Adrenal gland (tissue), 12 donors: Measurements from ENCODE around the gene LAMA2. TPM values are rescaled to one million over a fixed set of nuclear protein-coding genes. Genes with fewer than 3 reads are reported as not detected.

Source experiments
- DNase-seq, 7 donors: peaks; one replicate each; pipeline ENCODE4 v3.0.0-alpha.2; 2019 to 2020
- H3K27ac ChIP-seq, 5 donors: fragments of 200-600 bp; sonication (generic) in 4 of 5; 1 replicate in 3 of 5; 2 replicates in 2 of 5; pipeline versions ENCODE4 v1.5.1 to v1.8.0; 2016 to 2020; ENCODE audit warnings: mild to moderate bottlenecking in 1 of 5
- H3K27me3 ChIP-seq: fragments of 200-600 bp; 2 replicates; pipeline ENCODE4 v1.8.0; 2021
- H3K36me3 ChIP-seq, 2 donors: fragments of 200-600 bp; replicated peaks in 1 of 2; 1 replicate in 1 of 2; 2 replicates in 1 of 2; pipeline versions ENCODE4 v1.5.1 to v1.8.0; 2018 to 2022
- H3K4me1 ChIP-seq, 2 donors: fragments of 200-600 bp; replicated peaks in 1 of 2; 1 replicate in 1 of 2; 2 replicates in 1 of 2; pipeline versions ENCODE4 v1.5.1 to v1.8.0; 2018 to 2021
- H3K4me3 ChIP-seq, 4 donors: fragments of 200-600 bp; sonication (generic) in 3 of 4; one replicate each; pipeline ENCODE4 v1.5.1; 2016 to 2018
- H3K9me3 ChIP-seq, 3 donors: fragments of 200-600 bp; sonication (generic) in 1 of 3; replicated peaks in 1 of 3; 1 replicate in 2 of 3; 2 replicates in 1 of 3; pipeline versions ENCODE4 v1.5.1 to v1.8.0; 2016 to 2021
- POLR2A ChIP-seq, 2 donors: fragments of 450-650 bp; IDR thresholded peaks; one replicate each; pipeline ENCODE4 v1.6.1; 2017; ENCODE audit warnings: antibody characterized with exemption in 2 of 2, mild to moderate bottlenecking in 2 of 2, moderate library complexity in 1 of 2
- WGBS, 4 donors: extraction: QIAGEN DNeasy Blood & Tissue Kit in 2 of 4; methylation state at CpG; one replicate each; pipeline versions ENCODE4 v1.1.5 to v1.1.7; 2013 to 2017; 5-methylcytosine and 5-hydroxymethylcytosine counted together
- intact Hi-C, 2 donors: fragments of 100-400 bp; cut with DNase I; formaldehyde crosslinking; loops; one replicate each; pipeline versions ENCODE4 v1.14.1 to v1.15.0; 2022 to 2023
- polyA plus RNA-seq, 3 donors: library from polyadenylated mRNA; stranded (reverse); fragments of 200-250 nt in 2 of 3; fragments of 350-450 nt in 1 of 3; fragmentation: Illumina TruSeq in 1 of 3; extraction: RNeasy Lipid Tissue Mini Kit (QIAGEN cat#74804) in 1 of 3; gene quantifications; one replicate each; pipeline ENCODE4 v1.2.3, GENCODE V29; 2013 to 2014
- total RNA-seq, 9 donors: library from RNA; depleted of rRNA in 4 of 9; stranded (reverse); fragments of >200 nt in 4 of 9; fragments of 120-200 nt in 1 of 9; fragmentation: NEBNext Ultra II Directional in 1 of 9; extraction: Animal tissue kit (Norgen Biotek cat#: 25700) in 1 of 9; gene quantifications; one replicate each; pipeline versions ENCODE4 v1.1.0 to v1.2.4, GENCODE V29; 2013 to 2023
- TF ChIP-seq, protein P1 (sequence below), 6 experiments: fragments of 450-650 bp in 4 of 6; fragments of 200-600 bp in 2 of 6; sonication (generic) in 1 of 6; IDR thresholded peaks; 1 replicate in 5 of 6; 2 replicates in 1 of 6; pipeline versions ENCODE4 v1.5.1 to v1.8.0; 2016 to 2021; ENCODE audit warnings: antibody characterized with exemption in 6 of 6, mild to moderate bottlenecking in 2 of 6, moderate library complexity in 1 of 6
- donor health status: healthy with polysubstance abuse.
- donor health status: Bipolar disorder and iron deficiency.
- donor health status: DM: yes; HTN: yes; CAD: no.
- donor health status: DM: no; HTN: no; CAD: no.
- donor health status: DM: no; HTN: no; CAD: no.
- donor health status: DM: yes; HTN: yes; CAD: no.

Gene LAMA2
- total and polyA plus RNA-seq, 12 donors, result 5.8 to 105 (median 38.9) TPM

DNA sequence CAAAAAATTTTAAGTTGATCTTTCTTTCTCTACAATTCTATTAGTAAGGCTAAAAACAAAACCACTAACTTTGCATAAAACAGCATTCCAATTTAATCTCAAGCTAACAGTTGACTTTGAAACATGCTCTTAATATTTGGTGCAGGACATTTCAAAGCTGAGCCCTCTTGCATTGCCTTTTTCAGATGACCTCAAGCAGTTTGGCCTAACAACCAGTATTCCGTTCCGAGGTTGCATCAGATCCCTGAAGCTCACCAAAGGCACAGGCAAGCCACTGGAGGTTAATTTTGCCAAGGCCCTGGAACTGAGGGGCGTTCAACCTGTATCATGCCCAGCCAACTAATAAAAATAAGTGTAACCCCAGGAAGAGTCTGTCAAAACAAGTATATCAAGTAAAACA, 633.1 kb downstream of the LAMA2 start:
- DNase-seq, result no peak
- H3K4me1 ChIP-seq, result peaks cover 0 to 8% of the 10 kb centered on the region in 2 donors
- H3K36me3 ChIP-seq, result peaks cover 0 to 4% of the 10 kb centered on the region in 2 donors
- no peak overlapping the region for H3K4me3 ChIP-seq
- 50 to 68% (median 58%) methylated on average over 3 of the region's 3 CpGs for WGBS, 4 donors
- no peaks in the 10 kb centered on the region for H3K27me3 ChIP-seq
- TF ChIP-seq POLR2A (IDR thresholded peaks at IDR 0.05), result no peak
- TF ChIP-seq, protein P1, sequence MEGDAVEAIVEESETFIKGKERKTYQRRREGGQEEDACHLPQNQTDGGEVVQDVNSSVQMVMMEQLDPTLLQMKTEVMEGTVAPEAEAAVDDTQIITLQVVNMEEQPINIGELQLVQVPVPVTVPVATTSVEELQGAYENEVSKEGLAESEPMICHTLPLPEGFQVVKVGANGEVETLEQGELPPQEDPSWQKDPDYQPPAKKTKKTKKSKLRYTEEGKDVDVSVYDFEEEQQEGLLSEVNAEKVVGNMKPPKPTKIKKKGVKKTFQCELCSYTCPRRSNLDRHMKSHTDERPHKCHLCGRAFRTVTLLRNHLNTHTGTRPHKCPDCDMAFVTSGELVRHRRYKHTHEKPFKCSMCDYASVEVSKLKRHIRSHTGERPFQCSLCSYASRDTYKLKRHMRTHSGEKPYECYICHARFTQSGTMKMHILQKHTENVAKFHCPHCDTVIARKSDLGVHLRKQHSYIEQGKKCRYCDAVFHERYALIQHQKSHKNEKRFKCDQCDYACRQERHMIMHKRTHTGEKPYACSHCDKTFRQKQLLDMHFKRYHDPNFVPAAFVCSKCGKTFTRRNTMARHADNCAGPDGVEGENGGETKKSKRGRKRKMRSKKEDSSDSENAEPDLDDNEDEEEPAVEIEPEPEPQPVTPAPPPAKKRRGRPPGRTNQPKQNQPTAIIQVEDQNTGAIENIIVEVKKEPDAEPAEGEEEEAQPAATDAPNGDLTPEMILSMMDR (IDR thresholded peaks at IDR 0.05), result no peak
- intact Hi-C loops, result loop anchor here in 1 of 2 donors (10.0 kb wide), 1 partner anchor 49 kb away; no protein-coding TSS in a partner anchor
- H3K27ac ChIP-seq, result no peak overlapping the region
- no peaks in the 10 kb centered on the region for H3K9me3 ChIP-seq

DNA sequence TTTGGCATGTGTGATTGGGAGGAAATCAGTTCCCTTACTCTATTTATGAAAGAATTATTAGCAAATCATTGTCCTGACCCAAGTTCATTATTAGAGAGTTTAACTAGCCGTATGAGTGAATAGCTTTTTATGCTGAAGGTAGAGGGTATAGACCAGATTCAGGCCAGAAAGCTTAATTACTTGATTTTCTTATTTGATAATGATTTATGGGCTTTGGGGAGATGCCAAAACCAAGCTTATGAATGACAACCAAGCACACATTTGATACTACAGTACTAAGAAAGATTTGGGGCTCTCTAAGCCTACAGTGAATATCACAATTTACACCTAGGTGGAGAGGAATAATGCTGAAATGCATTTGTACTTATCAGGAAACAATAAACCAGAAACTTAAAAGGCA, 633.8 kb downstream of the LAMA2 start:
- Histone ChIP-seq H3K4me1 (peaks cover 0 to 8% of the 10 kb centered on the region in 2 donors), H3K27me3 (no peaks in the 10 kb centered on the region), H3K27ac (peak overlapping the region in 1 of 5 donors; percentile 11), H3K4me3 (no peak overlapping the region), H3K9me3 (no peaks in the 10 kb centered on the region), H3K36me3 (peaks cover 0 to 4% of the 10 kb centered on the region in 2 donors)
- 41 to 68% (median 60%) methylated on average over 1 of the region's 1 CpG for WGBS, 4 donors
- no peak for DNase-seq
- intact Hi-C loops, result loop anchor here in 1 of 2 donors (10.0 kb wide), 1 partner anchor 48 kb away; no protein-coding TSS in a partner anchor
- TF ChIP-seq, protein P1 (IDR thresholded peaks at IDR 0.05), result no peak
- no peak for TF ChIP-seq POLR2A (IDR thresholded peaks at IDR 0.05)

DNA sequence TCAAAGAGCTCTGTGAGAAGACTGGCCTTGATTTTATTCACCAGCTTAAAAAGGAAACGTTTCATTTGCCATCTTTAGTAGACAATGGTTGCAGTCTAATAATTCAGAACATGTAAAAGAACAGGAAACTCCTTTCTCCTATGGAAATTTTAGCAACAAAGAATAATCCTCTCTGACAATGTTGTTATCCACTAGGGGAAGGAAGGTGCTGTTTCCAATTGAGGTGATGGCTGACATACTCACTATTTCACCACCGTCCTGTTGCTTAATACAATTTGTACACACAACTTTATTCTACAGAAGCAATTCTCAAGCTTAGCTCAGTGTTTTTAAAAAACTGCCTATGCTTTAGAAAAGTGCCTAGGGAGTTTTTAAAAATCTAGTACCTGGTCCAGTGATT, 634.4 kb downstream of the LAMA2 start:
- Histone ChIP-seq H3K4me1 (peaks cover 0 to 8% of the 10 kb centered on the region in 2 donors), H3K27ac (peak overlapping the region in 1 of 5 donors; percentile 11), H3K4me3 (no peak overlapping the region), H3K27me3 (no peaks in the 10 kb centered on the region), H3K36me3 (peaks cover 0 to 4% of the 10 kb centered on the region in 2 donors), H3K9me3 (no peaks in the 10 kb centered on the region)
- TF ChIP-seq, protein P1 (IDR thresholded peaks at IDR 0.05), result no peak
- no peak for TF ChIP-seq POLR2A (IDR thresholded peaks at IDR 0.05)
- no peak for DNase-seq
- WGBS, 4 donors, result 36 to 43% (median 37%) methylated on average over 2 of the region's 2 CpGs
- intact Hi-C loops, result loop anchor here in 1 of 2 donors (10.0 kb wide), 1 partner anchor 48 kb away; no protein-coding TSS in a partner anchor

DNA sequence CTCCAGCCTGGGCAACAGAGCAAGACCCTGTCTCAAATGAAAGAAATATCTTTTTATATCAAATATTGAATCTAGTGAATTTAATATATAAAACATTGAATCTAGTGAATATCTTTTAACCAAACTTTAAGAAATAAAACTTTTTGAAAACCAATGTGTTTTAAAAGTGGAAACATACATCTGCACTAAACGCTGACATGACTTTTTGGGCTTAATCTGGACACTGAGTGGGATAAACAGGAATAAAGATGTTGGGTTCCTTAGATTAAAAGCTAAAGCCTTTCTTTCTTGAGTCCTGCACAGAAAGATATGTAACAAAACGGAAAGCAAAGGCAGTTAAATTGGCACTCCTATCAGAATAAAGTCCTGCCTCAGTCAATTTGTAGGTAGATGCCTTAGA, 636.8 kb downstream of the LAMA2 start:
- peaks cover 0 to 8% of the 10 kb centered on the region in 2 donors for H3K4me1 ChIP-seq
- no peak overlapping the region for H3K27ac ChIP-seq
- intact Hi-C loops, result loop anchor here in 1 of 2 donors (10.0 kb wide), 1 partner anchor 45 kb away; no protein-coding TSS in a partner anchor
- 91 to 96% (median 93%) methylated on average over 2 of the region's 2 CpGs for WGBS, 4 donors
- H3K36me3 ChIP-seq, result no peaks in the 10 kb centered on the region
- DNase-seq, result no peak
- TF ChIP-seq, protein P1 (IDR thresholded peaks at IDR 0.05), result no peak
- TF ChIP-seq POLR2A (IDR thresholded peaks at IDR 0.05), result no peak
- no peaks in the 10 kb centered on the region for H3K27me3 ChIP-seq
- H3K4me3 ChIP-seq, result no peak overlapping the region
- no peaks in the 10 kb centered on the region for H3K9me3 ChIP-seq
